Ascending aorta (tissue), 2 donors: ENCODE measurements around the gene DNAJC4. TPM values are rescaled to one million over a fixed set of nuclear protein-coding genes. Genes with fewer than 3 reads are reported as not detected.

Experiments used
- DNase-seq, 2 donors: peaks; one replicate each; pipeline ENCODE4 v3.0.0-alpha.2; 2019; ENCODE audit warnings: low spot score in 2 of 2
- H3K27ac ChIP-seq, 2 donors: fragments of 200-600 bp; sonication (generic); one replicate each; pipeline ENCODE4 v1.5.1; 2016 to 2017; ENCODE audit warnings: mild to moderate bottlenecking in 1 of 2
- H3K27me3 ChIP-seq: fragments of 200-600 bp; sonication (generic); one replicate; pipeline ENCODE4 v1.5.1; 2017
- H3K36me3 ChIP-seq, 2 donors: fragments of 200-600 bp; sonication (generic); one replicate each; pipeline ENCODE4 v1.5.1; 2016
- H3K4me1 ChIP-seq, 2 donors: fragments of 200-600 bp; sonication (generic); one replicate each; pipeline ENCODE4 v1.5.1; 2016 to 2017; ENCODE audit warnings: mild to moderate bottlenecking in 1 of 2
- H3K4me3 ChIP-seq, 2 donors: fragments of 200-600 bp; sonication (generic); one replicate each; pipeline ENCODE4 v1.5.1; 2016 to 2017; ENCODE audit warnings: mild to moderate bottlenecking in 1 of 2
- H3K9me3 ChIP-seq, 2 donors: fragments of 200-600 bp; sonication (generic); one replicate each; pipeline ENCODE4 v1.5.1; 2016
- intact Hi-C: fragments of 100-400 bp; cut with DNase I; formaldehyde crosslinking; loops from one replicate; pipeline ENCODE4 v1.15.1; 2023
- total RNA-seq: library from RNA; depleted of rRNA; stranded (reverse); fragments of >200 nt; gene quantifications from one replicate; pipeline ENCODE4 v1.1.0, GENCODE V29; 2016
- TF ChIP-seq, protein P1 (sequence below), 3 experiments: fragments of 200-600 bp in 2 of 3; fragments of 450-650 bp in 1 of 3; sonication (generic) in 2 of 3; IDR thresholded peaks; one replicate each; pipeline ENCODE4 v1.5.1; 2016 to 2019; ENCODE audit warnings: antibody characterized with exemption in 3 of 3, mild to moderate bottlenecking in 1 of 3, moderate library complexity in 1 of 3

Gene DNAJC4
- total RNA-seq, 1 donor from 2014 or later = 43.1 TPM

DNA sequence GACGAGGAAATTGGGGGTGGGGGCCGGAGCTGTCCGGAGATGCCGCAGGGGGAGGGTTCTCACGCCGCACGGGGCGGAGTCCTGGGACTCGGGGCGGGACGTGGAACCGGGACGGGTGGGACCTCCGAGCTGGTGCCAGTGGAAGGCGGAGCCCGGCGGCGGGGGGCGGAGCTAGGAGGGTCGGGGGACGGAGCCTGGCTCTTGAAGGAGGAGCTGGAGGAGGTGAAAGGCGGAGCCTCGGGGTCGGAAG is 10.8 kb downstream of the DNAJC4 start:
- Histone ChIP-seq H3K36me3 (peaks cover 28 to 32% of the 10 kb centered on the region in 2 donors), H3K9me3 (no peaks in the 10 kb centered on the region), H3K27me3 (no peaks in the 10 kb centered on the region), H3K4me1 (peaks cover 6 to 28% of the 10 kb centered on the region in 2 donors), H3K4me3 (peak overlapping the region; percentile 91 to 97), H3K27ac (peak overlapping the region; percentile 99)
- TF ChIP-seq, protein P1, sequence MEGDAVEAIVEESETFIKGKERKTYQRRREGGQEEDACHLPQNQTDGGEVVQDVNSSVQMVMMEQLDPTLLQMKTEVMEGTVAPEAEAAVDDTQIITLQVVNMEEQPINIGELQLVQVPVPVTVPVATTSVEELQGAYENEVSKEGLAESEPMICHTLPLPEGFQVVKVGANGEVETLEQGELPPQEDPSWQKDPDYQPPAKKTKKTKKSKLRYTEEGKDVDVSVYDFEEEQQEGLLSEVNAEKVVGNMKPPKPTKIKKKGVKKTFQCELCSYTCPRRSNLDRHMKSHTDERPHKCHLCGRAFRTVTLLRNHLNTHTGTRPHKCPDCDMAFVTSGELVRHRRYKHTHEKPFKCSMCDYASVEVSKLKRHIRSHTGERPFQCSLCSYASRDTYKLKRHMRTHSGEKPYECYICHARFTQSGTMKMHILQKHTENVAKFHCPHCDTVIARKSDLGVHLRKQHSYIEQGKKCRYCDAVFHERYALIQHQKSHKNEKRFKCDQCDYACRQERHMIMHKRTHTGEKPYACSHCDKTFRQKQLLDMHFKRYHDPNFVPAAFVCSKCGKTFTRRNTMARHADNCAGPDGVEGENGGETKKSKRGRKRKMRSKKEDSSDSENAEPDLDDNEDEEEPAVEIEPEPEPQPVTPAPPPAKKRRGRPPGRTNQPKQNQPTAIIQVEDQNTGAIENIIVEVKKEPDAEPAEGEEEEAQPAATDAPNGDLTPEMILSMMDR (IDR thresholded peaks at IDR 0.05) = no peak
- intact Hi-C loops = loop anchor here (1.0 to 2.0 kb wide), 2 partner anchors 29 to 64 kb away; partner anchors contain the start of gene ESRRA
- DNase-seq = peak; percentile 97 to 100

GRCh38 chr11:64241491-64242374 is 11.4 kb downstream of the DNAJC4 start:
- H3K4me3 ChIP-seq = peak overlapping the region; percentile 91 to 97
- H3K4me1 ChIP-seq = peaks cover 6 to 28% of the 10 kb centered on the region in 2 donors
- TF ChIP-seq, protein P1 (IDR thresholded peaks at IDR 0.05) = peak in 1 of 3 experiments; percentile 29
- H3K9me3 ChIP-seq = no peaks in the 10 kb centered on the region
- peak overlapping the region; percentile 96 to 99 for H3K27ac ChIP-seq
- intact Hi-C loops = loop anchor here (1.0 to 2.0 kb wide), 2 partner anchors 29 to 63 kb away; partner anchors contain the start of gene ESRRA
- peak in 1 of 2 donors; percentile 80 for DNase-seq
- no peaks in the 10 kb centered on the region for H3K27me3 ChIP-seq
- peaks cover 28 to 32% of the 10 kb centered on the region in 2 donors for H3K36me3 ChIP-seq

GRCh38 chr11:64243236-64243854 is 13.0 kb downstream of the DNAJC4 start:
- Histone ChIP-seq H3K27ac (peak overlapping the region in 1 of 2 donors; percentile 96), H3K9me3 (no peaks in the 10 kb centered on the region), H3K36me3 (peaks cover 15 to 19% of the 10 kb centered on the region in 2 donors), H3K27me3 (no peaks in the 10 kb centered on the region), H3K4me3 (peak overlapping the region in 1 of 2 donors; percentile 91), H3K4me1 (peaks cover 15 to 32% of the 10 kb centered on the region in 2 donors)
- intact Hi-C loops = no loop called here
- TF ChIP-seq, protein P1 (IDR thresholded peaks at IDR 0.05) = no peak
- DNase-seq = no peak

GRCh38 chr11:64244107-64244506 is 13.8 kb downstream of the DNAJC4 start:
- Histone ChIP-seq H3K4me1 (peaks cover 15 to 32% of the 10 kb centered on the region in 2 donors), H3K27me3 (no peaks in the 10 kb centered on the region), H3K4me3 (no peak overlapping the region), H3K27ac (peak overlapping the region; percentile 80 to 94), H3K36me3 (peaks cover 11 to 13% of the 10 kb centered on the region in 2 donors), H3K9me3 (no peaks in the 10 kb centered on the region)
- no peak for DNase-seq
- intact Hi-C loops = no loop called here
- TF ChIP-seq, protein P1 (IDR thresholded peaks at IDR 0.05) = no peak

- intact Hi-C loops = no loop called here
- TF ChIP-seq, protein P1 (IDR thresholded peaks at IDR 0.05) = no peak
Observed at GRCh38 chr11:64244966-64245365, 14.6 kb downstream of the DNAJC4 start.

More at GRCh38 chr11:64244966-64245365, 14.6 kb downstream of the DNAJC4 start:
- H3K36me3 ChIP-seq = peaks cover 11 to 13% of the 10 kb centered on the region in 2 donors
- no peaks in the 10 kb centered on the region for H3K27me3 ChIP-seq
- no peak for DNase-seq
- peaks cover 15 to 29% of the 10 kb centered on the region in 2 donors for H3K4me1 ChIP-seq
- H3K4me3 ChIP-seq = peak overlapping the region; percentile 68 to 79
- H3K9me3 ChIP-seq = no peaks in the 10 kb centered on the region
- peak overlapping the region; percentile 80 to 94 for H3K27ac ChIP-seq
